PFSK-1 (cell line): ENCODE measurements around the gene TMEM121B.

Source experiments
- FOXP2 ChIP-seq: optimal IDR thresholded peaks from 2 replicates; pipeline ENCODE3; 2011; ENCODE audit warnings: borderline replicate concordance, control low read depth, inconsistent platforms; ENCODE audit not compliant: insufficient read depth; ENCODE audit errors: extremely low read length, extremely low read depth
- POLR2AphosphoS5 ChIP-seq: IDR thresholded peaks from 2 replicates; pipeline ENCODE4 v1.6.1; 2012; ENCODE audit warnings: low read depth, mild to moderate bottlenecking, control low read depth, low read length, moderate library complexity
- SIN3A ChIP-seq: IDR thresholded peaks from 2 replicates; pipeline ENCODE4 v1.6.1; 2012; ENCODE audit warnings: mild to moderate bottlenecking, low read length, moderate library complexity, borderline replicate concordance; ENCODE audit not compliant: insufficient read depth
- TAF1 ChIP-seq: IDR thresholded peaks from 2 replicates; pipeline ENCODE4 v1.6.1; 2012; ENCODE audit warnings: low read length, control low read depth, borderline replicate concordance; ENCODE audit not compliant: insufficient read depth
- TF ChIP-seq, protein P1 (sequence below), 2 experiments: IDR thresholded peaks; 2 replicates each; pipeline versions ENCODE4 v1.6.1 to v1.8.0; 2011 to 2012; ENCODE audit warnings: low read depth in 2 of 2, low read length in 2 of 2, control low read depth in 1 of 2, inconsistent platforms in 1 of 2, mild to moderate bottlenecking in 1 of 2, moderate library complexity in 1 of 2; ENCODE audit not compliant: insufficient read depth in 1 of 2

TMEM121B gene

DNA sequence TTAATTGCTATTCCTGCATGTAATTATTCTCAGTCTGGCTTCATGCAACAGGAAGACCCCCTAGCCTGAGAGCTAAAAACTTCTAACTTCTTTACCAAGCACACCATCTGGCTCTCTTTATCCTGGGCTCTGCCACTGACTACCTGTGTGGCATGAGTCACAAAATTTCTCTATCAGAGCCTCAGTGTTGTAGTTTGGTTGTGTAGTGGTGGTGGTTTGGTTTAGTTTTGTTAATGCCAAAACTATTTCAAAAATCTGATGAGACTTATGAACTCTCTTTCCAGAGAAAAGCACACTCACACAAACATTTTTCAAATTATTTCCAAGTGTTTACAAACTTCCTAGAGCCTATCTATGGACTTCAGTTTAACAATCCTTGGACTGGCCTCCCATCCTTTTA lies 43.9 kb downstream of the TMEM121B start:
- TF ChIP-seq, protein P1, sequence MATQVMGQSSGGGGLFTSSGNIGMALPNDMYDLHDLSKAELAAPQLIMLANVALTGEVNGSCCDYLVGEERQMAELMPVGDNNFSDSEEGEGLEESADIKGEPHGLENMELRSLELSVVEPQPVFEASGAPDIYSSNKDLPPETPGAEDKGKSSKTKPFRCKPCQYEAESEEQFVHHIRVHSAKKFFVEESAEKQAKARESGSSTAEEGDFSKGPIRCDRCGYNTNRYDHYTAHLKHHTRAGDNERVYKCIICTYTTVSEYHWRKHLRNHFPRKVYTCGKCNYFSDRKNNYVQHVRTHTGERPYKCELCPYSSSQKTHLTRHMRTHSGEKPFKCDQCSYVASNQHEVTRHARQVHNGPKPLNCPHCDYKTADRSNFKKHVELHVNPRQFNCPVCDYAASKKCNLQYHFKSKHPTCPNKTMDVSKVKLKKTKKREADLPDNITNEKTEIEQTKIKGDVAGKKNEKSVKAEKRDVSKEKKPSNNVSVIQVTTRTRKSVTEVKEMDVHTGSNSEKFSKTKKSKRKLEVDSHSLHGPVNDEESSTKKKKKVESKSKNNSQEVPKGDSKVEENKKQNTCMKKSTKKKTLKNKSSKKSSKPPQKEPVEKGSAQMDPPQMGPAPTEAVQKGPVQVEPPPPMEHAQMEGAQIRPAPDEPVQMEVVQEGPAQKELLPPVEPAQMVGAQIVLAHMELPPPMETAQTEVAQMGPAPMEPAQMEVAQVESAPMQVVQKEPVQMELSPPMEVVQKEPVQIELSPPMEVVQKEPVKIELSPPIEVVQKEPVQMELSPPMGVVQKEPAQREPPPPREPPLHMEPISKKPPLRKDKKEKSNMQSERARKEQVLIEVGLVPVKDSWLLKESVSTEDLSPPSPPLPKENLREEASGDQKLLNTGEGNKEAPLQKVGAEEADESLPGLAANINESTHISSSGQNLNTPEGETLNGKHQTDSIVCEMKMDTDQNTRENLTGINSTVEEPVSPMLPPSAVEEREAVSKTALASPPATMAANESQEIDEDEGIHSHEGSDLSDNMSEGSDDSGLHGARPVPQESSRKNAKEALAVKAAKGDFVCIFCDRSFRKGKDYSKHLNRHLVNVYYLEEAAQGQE (IDR thresholded peaks at IDR 0.05; ENCODE audit: insufficient read depth in 1 of 2, low read depth in 2 of 2, low read length in 2 of 2) = no peak
- TF ChIP-seq SIN3A (no peak), POLR2AphosphoS5 (no peak), TAF1 (no peak), FOXP2 (no peak)

DNA sequence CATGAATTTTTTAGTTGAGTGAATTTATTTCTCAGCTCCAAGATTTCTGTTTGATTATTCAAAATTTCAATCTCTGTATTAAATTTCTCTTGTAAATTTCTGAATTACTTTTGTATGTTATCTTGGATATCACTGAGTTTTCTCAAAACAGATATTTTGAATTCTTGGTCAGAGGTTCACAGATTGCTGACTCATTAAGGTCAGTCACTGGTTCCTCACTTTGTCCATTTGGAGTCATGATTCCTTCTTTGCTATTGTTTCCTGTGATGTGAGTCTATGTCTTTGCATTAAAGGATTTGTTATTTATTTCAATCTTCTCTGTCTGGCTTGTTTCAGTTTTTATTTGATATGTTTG lies 46.5 kb downstream of the TMEM121B start:
- TF ChIP-seq, protein P1 (IDR thresholded peaks at IDR 0.05; ENCODE audit: insufficient read depth in 1 of 2, low read depth in 2 of 2, low read length in 2 of 2) = no peak
- TF ChIP-seq TAF1 = no peak
- no peak for TF ChIP-seq POLR2AphosphoS5
- TF ChIP-seq SIN3A = no peak
- TF ChIP-seq FOXP2 = no peak

DNA sequence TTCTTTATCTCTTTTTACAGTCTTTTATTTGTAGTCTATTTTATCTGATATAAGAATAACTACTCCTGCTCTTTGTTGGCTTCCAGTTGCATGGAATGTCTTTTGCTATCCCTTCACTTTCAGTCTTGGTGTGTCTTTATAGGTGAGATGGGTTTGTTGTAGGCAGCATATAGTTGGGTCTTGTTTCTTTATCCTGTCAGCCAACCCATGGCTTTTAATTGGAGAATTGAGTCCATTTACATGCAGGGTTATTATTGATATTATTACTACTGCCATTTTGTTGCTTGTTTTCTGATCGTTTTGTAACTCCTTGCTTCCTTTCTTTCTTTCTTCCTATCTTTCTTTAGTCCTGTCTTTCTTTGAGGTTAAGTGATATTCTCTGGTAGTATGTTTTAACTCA lies 48.3 kb downstream of the TMEM121B start:
- TF ChIP-seq FOXP2 = no peak
- no peak for TF ChIP-seq SIN3A
- TF ChIP-seq, protein P1 (IDR thresholded peaks at IDR 0.05; ENCODE audit: insufficient read depth in 1 of 2, low read depth in 2 of 2, low read length in 2 of 2) = no peak
- TF ChIP-seq TAF1 = no peak
- TF ChIP-seq POLR2AphosphoS5 = no peak
